Measurements from ENCODE around the gene PARD3.

Gene PARD3

GRCh38 chr10:34687434-34688210, 127.5 kb downstream of the PARD3 start:
- H3K4me2 ChIP-seq (ENCODE audit: insufficient read depth, low read length) = no peak overlapping the region
- DNase-seq (no peak), ATAC-seq (ENCODE audit: insufficient read depth, low read depth) (no peak)
- peaks cover 42% of the 10 kb centered on the region for H4K20me1 ChIP-seq (ENCODE audit: insufficient read depth, low read length)
- H3K4me1 ChIP-seq (ENCODE audit: insufficient read depth, low read length) = no peaks in the 10 kb centered on the region
- no peak overlapping the region for H3K4me3 ChIP-seq (ENCODE audit: low read depth in 1 of 2, low read length in 2 of 2)
- peaks cover 3% of the 10 kb centered on the region; the same call in 1 of the 2 replicates for H3K36me3 ChIP-seq (ENCODE audit: insufficient read depth, low read length)
- no peaks in the 10 kb centered on the region for H3K27me3 ChIP-seq (ENCODE audit: insufficient read depth, low read length, poor library complexity)
- no peak for TF ChIP-seq CTCF (IDR thresholded peaks at IDR 0.05; ENCODE audit: borderline replicate concordance, extremely low read depth, low read length, poor library complexity, severe bottlenecking)
- TF ChIP-seq EZH2 (IDR thresholded peaks at IDR 0.05; ENCODE audit: borderline replicate concordance, low read depth, low read length, severe bottlenecking) = no peak
- H3K79me2 ChIP-seq (ENCODE audit: insufficient read depth, low read length) = peaks cover 80% of the 10 kb centered on the region
- no peaks in the 10 kb centered on the region for H3K9me3 ChIP-seq (ENCODE audit: insufficient read depth, low read length, severe bottlenecking)
- H2AFZ ChIP-seq (ENCODE audit: low read depth, low read length) = no peak overlapping the region
- H3K9ac ChIP-seq (ENCODE audit: low read depth, low read length) = no peak overlapping the region
- H3K27ac ChIP-seq (ENCODE audit: low read length) = no peak overlapping the region

- Histone ChIP-seq H3K9me3 (ENCODE audit: insufficient read depth, low read length, severe bottlenecking) (no peaks in the 10 kb centered on the region), H3K4me1 (ENCODE audit: insufficient read depth, low read length) (no peaks in the 10 kb centered on the region), H3K36me3 (ENCODE audit: insufficient read depth, low read length) (no peaks in the 10 kb centered on the region), H3K27ac (ENCODE audit: low read length) (no peak overlapping the region), H3K79me2 (ENCODE audit: insufficient read depth, low read length) (peaks cover 78% of the 10 kb centered on the region), H3K4me3 (ENCODE audit: low read depth in 1 of 2, low read length in 2 of 2) (no peak overlapping the region), H2AFZ (ENCODE audit: low read depth, low read length) (no peak overlapping the region), H3K27me3 (ENCODE audit: insufficient read depth, low read length, poor library complexity) (no peaks in the 10 kb centered on the region), H4K20me1 (ENCODE audit: insufficient read depth, low read length) (peaks cover 38% of the 10 kb centered on the region; the same call in 1 of the 2 replicates), H3K4me2 (ENCODE audit: insufficient read depth, low read length) (no peak overlapping the region), H3K9ac (ENCODE audit: low read depth, low read length) (no peak overlapping the region)
- ATAC-seq (ENCODE audit: insufficient read depth, low read depth) = no peak
- TF ChIP-seq CTCF (IDR thresholded peaks at IDR 0.05; ENCODE audit: borderline replicate concordance, extremely low read depth, low read length, poor library complexity, severe bottlenecking) (no peak), EZH2 (IDR thresholded peaks at IDR 0.05; ENCODE audit: borderline replicate concordance, low read depth, low read length, severe bottlenecking) (no peak)
- no peak for DNase-seq
Measured at GRCh38 chr10:34682580-34682979, 132.5 kb downstream of the PARD3 start.

GRCh38 chr10:34681933-34682332, 133.2 kb downstream of the PARD3 start:
- ATAC-seq (ENCODE audit: insufficient read depth, low read depth) (no peak), DNase-seq (no peak)
- Histone ChIP-seq H4K20me1 (ENCODE audit: insufficient read depth, low read length) (peaks cover 33% of the 10 kb centered on the region; the same call in 1 of the 2 replicates), H3K36me3 (ENCODE audit: insufficient read depth, low read length) (no peaks in the 10 kb centered on the region), H3K4me2 (ENCODE audit: insufficient read depth, low read length) (no peak overlapping the region), H3K4me3 (ENCODE audit: low read depth in 1 of 2, low read length in 2 of 2) (no peak overlapping the region), H3K79me2 (ENCODE audit: insufficient read depth, low read length) (peaks cover 77% of the 10 kb centered on the region), H3K9ac (ENCODE audit: low read depth, low read length) (no peak overlapping the region), H3K9me3 (ENCODE audit: insufficient read depth, low read length, severe bottlenecking) (no peaks in the 10 kb centered on the region), H3K27me3 (ENCODE audit: insufficient read depth, low read length, poor library complexity) (no peaks in the 10 kb centered on the region), H3K27ac (ENCODE audit: low read length) (no peak overlapping the region), H2AFZ (ENCODE audit: low read depth, low read length) (no peak overlapping the region), H3K4me1 (ENCODE audit: insufficient read depth, low read length) (no peaks in the 10 kb centered on the region)
- TF ChIP-seq EZH2 (IDR thresholded peaks at IDR 0.05; ENCODE audit: borderline replicate concordance, low read depth, low read length, severe bottlenecking) = no peak
- no peak for TF ChIP-seq CTCF (IDR thresholded peaks at IDR 0.05; ENCODE audit: borderline replicate concordance, extremely low read depth, low read length, poor library complexity, severe bottlenecking)
